GM21619 (cell line): ENCODE data around the gene VWA5B1.

Experiments
- ATAC-seq: cut with Tn5 transposase; IDR thresholded peaks from one replicate; pipeline ENCODE4 v1.9.1; 2021; ENCODE audit not compliant: unreplicated experiment

Gene VWA5B1

GRCh38 chr1:20322081-20322824 lies 31.6 kb downstream of the VWA5B1 start:
- peak; percentile 85 for ATAC-seq

- ATAC-seq = no peak
Measured at GRCh38 chr1:20322825-20323612, 32.3 kb downstream of the VWA5B1 start.

DNA sequence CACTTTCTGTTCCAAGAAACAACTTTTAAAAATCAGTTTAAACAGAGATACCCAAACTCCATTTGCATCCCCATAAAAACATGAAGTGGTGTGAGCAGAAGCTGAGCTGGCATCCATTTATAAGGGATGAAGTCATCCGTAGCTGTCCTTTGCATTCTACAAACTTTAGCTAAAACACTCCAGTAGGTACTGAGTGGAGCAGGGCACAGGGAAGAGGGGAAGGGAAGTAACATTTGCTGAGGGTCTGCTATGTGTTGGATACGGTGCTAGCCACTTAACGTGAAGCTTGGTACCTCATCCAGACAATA lies 32.9 kb downstream of the VWA5B1 start:
- no peak for ATAC-seq

DNA sequence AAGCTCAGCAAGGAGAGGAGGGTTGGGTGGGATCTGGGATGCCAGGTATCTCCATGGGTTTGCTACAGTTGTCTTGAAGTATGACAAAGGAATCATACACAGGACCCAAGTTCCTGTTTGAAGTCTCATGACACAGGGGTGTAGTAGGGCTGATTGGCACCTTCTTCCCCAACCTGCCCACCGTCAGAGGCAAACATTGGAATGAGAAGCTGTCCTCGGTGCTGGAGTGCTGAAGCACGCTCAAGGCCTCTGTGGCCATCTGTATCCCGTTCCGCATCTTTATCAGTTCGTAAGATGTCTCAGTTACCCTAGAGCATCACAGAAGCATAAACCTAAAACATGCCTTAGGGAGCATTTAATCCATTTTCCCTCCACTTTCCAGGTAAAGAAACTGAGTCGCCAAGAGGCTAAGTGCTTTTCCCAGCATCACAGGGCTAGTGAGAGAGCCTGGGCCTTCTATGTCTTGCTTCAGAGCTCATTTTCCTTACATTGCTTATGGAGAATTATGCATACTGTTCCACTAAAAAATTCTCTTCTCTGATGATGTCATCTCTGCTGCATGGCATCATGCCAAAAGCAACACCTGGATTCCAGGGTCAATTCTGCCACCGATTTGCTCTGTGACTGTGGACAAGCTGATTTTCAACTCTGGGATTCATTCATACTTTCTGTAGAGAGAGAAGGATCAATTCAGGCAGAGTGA lies 34.2 kb downstream of the VWA5B1 start:
- ATAC-seq = no peak

DNA sequence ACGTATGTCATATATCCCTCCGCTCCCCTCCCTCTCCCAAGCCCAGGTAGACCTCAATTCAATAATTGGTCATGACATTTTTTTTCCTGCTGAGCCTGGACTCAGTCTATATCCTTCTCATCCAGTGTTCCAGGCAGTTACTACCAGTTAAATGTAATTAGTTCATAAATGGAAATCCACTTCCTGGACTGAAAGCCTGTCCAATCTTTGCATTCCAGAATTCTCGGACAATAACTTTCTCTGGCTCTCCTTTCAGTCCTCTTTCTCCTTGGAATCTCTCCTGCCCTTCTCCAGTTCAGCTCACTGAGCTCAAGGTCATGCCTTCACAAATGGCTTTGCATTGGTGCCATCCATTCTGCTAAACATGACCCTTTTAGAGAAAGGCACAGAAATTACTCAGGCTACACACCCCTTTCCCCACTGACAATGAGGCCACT lies 34.8 kb downstream of the VWA5B1 start:
- no peak for ATAC-seq

- ATAC-seq = no peak
Measured at GRCh38 chr1:20325844-20326420, 35.3 kb downstream of the VWA5B1 start.

- ATAC-seq = no peak
Measured at GRCh38 chr1:20327467-20327866, 36.8 kb downstream of the VWA5B1 start.

DNA sequence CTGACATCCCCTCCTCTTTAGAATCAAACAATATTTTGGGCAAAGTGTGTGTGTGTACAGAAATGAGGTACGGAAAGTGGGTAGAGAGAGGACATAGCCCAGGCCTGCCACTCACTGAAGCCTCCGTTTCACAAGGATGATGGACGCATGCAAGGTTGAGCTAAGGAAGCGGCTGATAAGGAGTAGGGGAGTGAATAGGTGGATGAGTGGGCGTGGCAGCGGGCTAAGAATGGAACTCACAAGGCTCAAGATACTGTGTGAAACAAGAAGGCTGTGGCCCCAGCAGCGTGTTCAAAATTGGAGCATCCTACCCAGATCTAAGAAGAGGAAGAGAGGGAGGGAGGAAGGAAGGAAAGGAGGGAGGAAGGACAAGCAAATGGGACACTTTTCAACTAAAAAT lies 37.5 kb downstream of the VWA5B1 start:
- ATAC-seq = no peak

DNA sequence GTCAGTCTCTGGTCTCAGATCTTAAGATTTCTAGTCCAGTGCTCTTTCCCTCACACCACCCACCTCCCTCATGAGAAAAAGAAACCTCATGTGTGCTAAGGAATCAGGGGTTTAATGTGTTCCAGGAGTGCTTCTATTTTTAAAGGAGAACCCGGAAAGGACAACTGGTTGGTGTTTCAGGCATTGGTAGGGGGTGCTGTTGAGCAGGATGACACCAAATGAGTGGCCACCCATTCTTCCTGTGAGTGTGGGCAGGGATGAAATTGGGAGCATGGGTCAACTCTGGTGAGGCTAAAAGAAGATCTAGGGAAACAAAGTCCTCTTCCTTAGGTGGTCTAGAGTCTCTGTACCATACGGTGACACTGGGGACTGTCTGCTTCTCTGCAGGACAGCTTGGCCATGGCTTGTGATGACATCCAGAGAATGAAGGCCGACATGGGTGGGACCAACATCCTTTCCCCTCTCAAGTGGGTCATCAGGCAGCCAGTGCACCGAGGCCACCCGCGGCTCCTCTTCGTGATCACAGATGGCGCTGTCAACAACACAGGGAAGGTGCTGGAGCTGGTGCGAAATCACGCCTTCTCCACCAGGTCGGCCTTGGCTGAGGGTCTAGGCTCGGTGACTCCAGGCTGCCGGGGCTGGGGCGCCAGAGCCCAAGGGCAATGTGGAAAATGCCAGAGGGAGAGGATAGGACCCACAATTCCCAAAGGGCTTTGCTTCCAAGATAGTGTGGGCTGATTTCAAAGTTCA lies 39.3 kb downstream of the VWA5B1 start:
- no peak for ATAC-seq

DNA sequence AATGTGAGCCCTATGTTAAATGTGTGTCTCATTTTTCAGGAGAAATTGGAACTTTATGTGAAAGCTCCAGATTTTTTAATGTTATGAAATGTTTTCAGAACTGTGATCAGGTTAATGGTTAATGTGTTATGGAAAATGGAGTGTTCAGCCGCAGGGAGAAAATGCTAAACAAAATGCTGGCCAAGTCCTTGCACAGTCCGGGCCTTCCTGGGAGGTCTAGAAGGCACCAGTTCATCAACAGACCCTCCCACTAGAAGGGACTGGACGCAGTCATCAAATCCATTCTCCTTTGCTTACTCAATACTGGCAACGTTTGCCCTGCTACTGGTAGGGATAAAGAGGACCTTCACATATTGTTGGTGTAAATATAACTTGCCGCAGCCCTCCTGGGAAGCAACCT lies 43.4 kb downstream of the VWA5B1 start:
- no peak for ATAC-seq

- no peak for ATAC-seq
Measured at GRCh38 chr1:20336105-20336605, 45.5 kb downstream of the VWA5B1 start.

- no peak for ATAC-seq
Measured at GRCh38 chr1:20337581-20337980, 46.9 kb downstream of the VWA5B1 start.

DNA sequence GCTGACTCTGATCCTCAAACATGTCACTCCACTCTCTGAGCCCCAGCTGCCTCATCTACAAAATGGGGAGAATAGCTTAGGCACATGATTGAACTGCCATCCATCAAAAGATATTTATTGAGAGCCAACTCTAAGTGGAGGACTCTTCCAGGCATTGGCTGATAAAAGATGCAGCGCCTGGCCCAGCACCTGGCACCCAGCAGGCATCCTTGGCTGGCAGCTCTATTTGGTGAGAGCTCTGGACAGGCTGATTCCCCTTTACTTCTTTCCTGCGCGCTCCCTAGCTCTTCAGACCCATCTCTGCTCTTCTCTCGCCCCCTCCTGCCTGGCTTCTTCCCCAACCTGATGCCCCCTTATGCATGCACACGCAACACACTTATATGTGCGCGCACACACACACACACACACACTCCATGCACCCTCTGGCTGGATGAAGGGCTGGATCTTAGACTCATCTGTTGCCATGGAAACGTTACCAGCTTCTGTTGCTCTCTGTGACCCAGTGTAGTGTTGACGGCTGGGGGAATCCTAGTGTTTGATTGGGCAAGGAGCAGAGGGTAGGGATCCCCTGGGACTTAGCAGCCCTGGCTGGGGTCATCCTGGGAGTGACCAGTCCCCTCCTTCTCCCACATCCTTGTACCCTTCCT lies 49.3 kb downstream of the VWA5B1 start:
- ATAC-seq = no peak

DNA sequence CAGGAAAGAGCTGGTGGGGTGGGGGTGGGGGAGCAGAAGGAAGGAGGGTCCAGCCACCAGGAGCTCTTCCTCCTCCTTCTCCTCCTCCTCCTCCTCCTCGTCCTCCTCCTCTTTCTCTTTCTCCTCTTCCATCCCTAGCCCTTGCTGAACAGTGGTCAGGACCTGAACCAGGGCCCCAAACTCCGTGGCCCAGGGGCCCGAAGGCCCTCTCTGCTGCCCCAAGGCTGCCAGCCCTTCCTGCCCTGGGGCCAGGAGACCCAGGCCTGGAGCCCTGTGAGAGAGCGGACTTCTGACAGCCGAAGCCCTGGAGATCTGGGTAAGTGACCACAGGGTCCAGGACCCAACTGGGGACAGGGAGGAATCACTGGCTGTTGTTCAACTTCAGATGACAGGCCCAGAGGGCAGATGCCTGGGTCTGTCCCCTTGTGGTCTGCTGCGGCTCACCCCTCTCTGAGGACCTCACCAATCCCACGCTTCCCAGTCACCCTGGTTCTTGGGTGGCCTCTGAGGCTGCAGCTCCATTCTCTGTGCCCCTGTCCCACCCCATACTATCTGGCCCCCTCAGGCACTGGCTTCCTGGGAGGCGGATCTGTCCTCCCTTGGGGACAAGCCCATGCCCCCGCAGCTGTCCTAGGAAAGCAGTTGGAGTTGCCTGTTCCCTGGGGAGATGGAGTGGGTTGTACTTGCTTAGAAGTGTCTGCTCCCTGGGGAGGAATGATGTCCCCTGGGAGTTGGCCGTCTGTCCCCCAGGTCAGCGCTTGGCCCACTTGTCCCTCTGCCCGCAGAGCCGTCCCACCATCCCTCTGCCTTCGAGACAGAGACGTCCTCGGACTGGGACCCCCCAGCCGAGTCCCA lies 51.8 kb downstream of the VWA5B1 start:
- ATAC-seq = no peak

GRCh38 chr1:20343149-20343937 lies 52.7 kb downstream of the VWA5B1 start:
- ATAC-seq = no peak

DNA sequence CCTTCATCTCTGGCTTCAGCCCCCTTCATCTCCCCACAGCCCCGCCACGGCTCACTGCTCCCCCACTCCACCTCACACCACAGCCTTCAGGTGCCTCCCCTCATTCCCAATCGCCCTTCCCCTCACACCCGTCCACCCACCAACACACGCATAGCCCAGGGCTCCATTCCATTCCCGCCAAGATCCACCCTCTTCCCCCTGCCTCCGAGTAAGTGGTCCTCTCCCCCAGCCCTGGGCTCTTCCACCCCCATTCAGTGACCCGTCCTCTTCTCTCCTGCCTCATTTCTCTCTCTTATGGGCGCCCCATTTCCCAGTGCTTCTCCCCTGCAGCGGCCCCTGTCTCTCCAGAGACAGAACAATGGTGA lies 53.2 kb downstream of the VWA5B1 start:
- ATAC-seq = no peak

DNA sequence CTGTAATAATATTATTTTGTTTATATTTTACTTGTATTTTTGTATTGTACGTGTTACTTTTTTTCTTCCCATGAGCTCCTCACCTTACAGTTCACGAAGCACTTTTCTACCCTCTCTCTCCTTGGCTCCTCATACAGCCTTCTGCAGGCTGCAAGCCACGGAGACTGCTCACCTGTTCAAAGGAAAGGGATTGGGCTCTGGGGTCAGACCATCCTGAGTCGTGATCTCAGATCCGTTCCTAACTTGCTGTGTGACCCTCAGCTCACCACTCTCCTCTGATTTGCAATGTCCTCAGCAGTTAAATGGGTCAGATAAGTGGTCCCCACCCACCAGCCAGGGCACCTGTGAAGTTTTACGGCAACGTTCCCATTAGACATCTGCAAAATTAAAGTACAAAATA lies 54.1 kb downstream of the VWA5B1 start:
- no peak for ATAC-seq

DNA sequence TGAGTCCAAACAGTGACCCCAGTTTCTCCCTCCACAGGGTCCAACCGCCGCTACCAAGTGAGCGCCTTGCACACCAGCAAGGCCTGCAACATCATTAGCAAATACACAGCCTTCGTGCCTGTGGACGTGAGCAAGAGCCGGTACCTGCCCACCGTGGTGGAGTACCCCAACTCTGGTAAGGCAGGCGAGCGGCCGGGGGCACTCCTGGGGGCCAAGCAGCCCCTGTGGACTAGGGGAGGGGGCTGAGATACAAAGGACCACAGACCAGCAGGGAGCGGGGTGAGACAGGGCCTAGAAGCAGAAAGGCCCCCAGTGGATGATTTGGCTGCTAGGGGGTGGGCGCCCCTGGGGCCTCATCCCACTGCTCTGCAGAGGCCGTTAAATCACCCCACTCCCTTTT lies 54.7 kb downstream of the VWA5B1 start:
- no peak for ATAC-seq

- no peak for ATAC-seq
Measured at GRCh38 chr1:20346433-20346832, 55.8 kb downstream of the VWA5B1 start.
